ENCODE measurements around the gene GRM8. TPM values are rescaled to one million over a fixed set of nuclear protein-coding genes. Genes with fewer than 3 reads are reported as not detected.

Gene GRM8
- total and polyA plus RNA-seq, 9 of the 15 experiments (the other 6 are each of a cell fraction or from before 2014, with no cell fraction given): 0.13 TPM; not detected in 7

GRCh38 chr7:126937171-126937570, 315.6 kb downstream of the GRM8 start:
- FAIRE-seq (no peak), DNase-seq (ENCODE audit: extremely low read depth in 1 of 4, low spot score in 3 of 4) (no peak), ATAC-seq (no peak)
- no peaks in the 10 kb centered on the region for H3K27me3 ChIP-seq (ENCODE audit: control insufficient read depth in 2 of 2, insufficient read depth in 2 of 2, low read length in 2 of 2)
- H3K9ac ChIP-seq (ENCODE audit: insufficient read depth in 1 of 2, low read depth in 2 of 2, low read length in 2 of 2): no peak overlapping the region
- H3K27ac ChIP-seq (ENCODE audit: extremely low read depth, low read depth, low read length): no peak overlapping the region
- H3K36me3 ChIP-seq (ENCODE audit: control insufficient read depth, insufficient read depth, low read length): no peaks in the 10 kb centered on the region
- no peak overlapping the region for H3K4me2 ChIP-seq (ENCODE audit: insufficient read depth, low read length)
- no peak overlapping the region for H2AFZ ChIP-seq (ENCODE audit: low read depth, low read length)
- H3K79me2 ChIP-seq (ENCODE audit: control insufficient read depth, insufficient read depth, low read length): no peaks in the 10 kb centered on the region
- intact Hi-C loops (cut with micrococcal nuclease) (no loop called here), in situ Hi-C loops (cut with MboI) (no loop called here)
- H3K9me3 ChIP-seq (replicated peaks; ENCODE audit: control insufficient read depth, insufficient read depth, low read depth, low read length): no peaks in the 10 kb centered on the region; the same call in 1 of the 2 replicates
- no peaks in the 10 kb centered on the region for H3K4me1 ChIP-seq (replicated peaks in 1 of 2; ENCODE audit: control insufficient read depth in 2 of 2, insufficient read depth in 2 of 2, low read length in 2 of 2)
- 0% methylated on average over 2 of the region's 2 CpGs for WGBS (ENCODE audit: insufficient coverage, low coverage, missing lambda C conversion rate)
- no peaks in the 10 kb centered on the region for H3K9me1 ChIP-seq (ENCODE audit: control insufficient read depth, insufficient read depth, low read length)
- no peak overlapping the region for H3K4me3 ChIP-seq
- ChIA-PET POLR2A (interaction anchor here (1.0 kb wide), 1 partner anchor 8 kb away, joined by 3 read pairs; no protein-coding TSS in a partner anchor), CTCF (ENCODE audit: low intra/inter-chr PET ratio) (no interaction called here)
- no TSS peak for BruUV-seq (replicated peaks)
- no peaks in the 10 kb centered on the region for H4K20me1 ChIP-seq (replicated peaks; ENCODE audit: control insufficient read depth, insufficient read depth, low read length)
- no peak for TF ChIP-seq POU5F1 (IDR thresholded peaks at IDR 0.05; ENCODE audit: borderline replicate concordance, low read depth, low read length, partially characterized antibody)
- TF ChIP-seq, protein P1, sequence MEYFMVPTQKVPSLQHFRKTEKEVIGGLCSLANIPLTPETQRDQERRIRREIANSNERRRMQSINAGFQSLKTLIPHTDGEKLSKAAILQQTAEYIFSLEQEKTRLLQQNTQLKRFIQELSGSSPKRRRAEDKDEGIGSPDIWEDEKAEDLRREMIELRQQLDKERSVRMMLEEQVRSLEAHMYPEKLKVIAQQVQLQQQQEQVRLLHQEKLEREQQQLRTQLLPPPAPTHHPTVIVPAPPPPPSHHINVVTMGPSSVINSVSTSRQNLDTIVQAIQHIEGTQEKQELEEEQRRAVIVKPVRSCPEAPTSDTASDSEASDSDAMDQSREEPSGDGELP (CRISPR knock-in tag; IDR thresholded peaks at IDR 0.05; ENCODE audit: borderline replicate concordance): no peak
- TF ChIP-seq WHSC1 (IDR thresholded peaks at IDR 0.05; ENCODE audit: low read length): no peak
- TF ChIP-seq ZBTB7A (IDR thresholded peaks at IDR 0.05; ENCODE audit: borderline replicate concordance, control insufficient read depth, low read depth, low read length): no peak
- no peak for TF ChIP-seq STAT6 (CRISPR knock-in tag; IDR thresholded peaks at IDR 0.05)
- no peak for TF ChIP-seq HDAC1 (IDR thresholded peaks at IDR 0.05)
- no peak for TF ChIP-seq SREBF1 (IDR thresholded peaks at IDR 0.05; ENCODE audit: borderline replicate concordance, low read depth, low read length)
- no peak for TF ChIP-seq ZNF24 (IDR thresholded peaks at IDR 0.05)
- TF ChIP-seq ZBTB5 (IDR thresholded peaks at IDR 0.05): no peak
- TF ChIP-seq HCFC1 (IDR thresholded peaks at IDR 0.05; ENCODE audit: low read depth, low read length): no peak

Measured in K562 (cell line).